Measurements from ENCODE around the gene AANAT.
"Not testable (repeated sequence)": the region's sequence is repeated elsewhere in the genome, so short reads cannot be mapped to it uniquely, and the experiment has no call there.

AANAT gene

DNA sequence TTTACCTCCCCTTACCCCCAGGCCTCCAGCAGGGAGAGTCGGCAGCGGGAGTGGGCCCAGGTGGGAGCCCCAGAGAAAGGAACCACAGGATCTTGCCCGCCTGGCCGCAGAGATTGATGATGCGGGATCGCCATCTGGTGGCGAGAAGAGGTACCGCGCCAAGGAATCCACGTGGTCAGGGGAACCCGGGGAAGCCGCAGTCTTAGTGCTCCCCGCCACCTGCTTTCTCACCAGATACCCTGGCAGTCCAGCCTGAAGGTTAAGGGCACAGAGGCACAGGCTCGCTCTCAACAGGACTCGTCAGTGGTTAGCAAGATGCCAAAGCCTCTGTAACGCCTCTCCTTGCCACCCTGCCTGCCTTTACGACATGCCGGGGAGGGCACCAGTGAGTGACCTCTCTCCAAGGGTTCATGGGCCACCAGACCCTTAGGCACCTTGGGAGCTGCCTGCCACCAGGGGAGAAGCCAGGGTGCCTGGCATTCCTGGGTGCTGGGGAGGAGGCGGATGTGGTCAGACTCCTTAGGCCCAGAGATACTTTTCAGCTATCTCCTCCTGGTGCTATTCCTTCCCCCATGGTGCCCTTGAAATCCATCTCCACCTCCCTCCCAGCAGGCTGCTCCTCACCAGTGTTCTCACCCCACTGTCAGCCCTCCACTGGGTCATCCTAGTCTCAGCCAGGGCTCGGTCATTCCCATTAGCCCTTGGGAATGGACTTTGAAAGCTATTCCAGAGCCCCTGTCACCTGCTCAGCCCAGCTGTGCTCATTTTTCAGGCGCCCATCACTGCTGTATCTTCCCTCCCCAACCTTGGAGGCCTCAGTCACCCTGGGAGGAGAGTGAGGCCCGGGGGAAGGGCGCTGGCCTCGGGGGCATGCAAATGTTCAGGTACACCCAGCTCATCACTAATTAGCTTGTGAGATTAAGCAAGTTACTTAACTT, 39.3 kb downstream of the AANAT start:
- no peak for DNase-seq (ENCODE audit: low read depth in 2 of 2)

DNA sequence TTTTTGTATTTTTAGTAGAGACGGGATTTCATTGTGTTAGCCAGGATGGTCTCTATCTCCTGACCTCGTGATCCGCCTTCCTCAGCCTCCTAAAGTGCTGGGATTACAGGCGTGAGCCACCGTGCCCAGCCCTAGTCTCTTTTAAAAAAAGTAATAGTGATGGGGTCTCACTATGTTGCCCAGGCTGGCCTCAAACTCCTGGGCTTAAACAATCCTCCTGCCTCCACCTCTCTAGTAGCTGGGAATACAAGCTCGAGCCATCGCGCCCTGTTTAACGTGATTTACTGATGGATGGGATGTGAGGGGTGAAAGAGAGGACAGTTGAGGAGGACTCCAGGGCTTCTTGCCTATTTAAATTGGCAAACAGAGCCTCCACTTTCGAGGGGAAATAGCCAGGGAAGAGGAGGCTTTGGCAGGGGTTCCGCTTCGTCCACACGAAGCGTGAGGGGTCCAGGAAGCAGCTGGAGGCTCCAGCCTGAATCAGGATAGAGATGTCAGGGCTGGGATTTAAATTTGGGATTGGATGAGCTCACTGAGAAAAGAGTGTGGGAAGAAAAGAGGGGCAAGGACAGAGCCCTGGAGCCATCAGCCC, 41.2 kb downstream of the AANAT start:
- DNase-seq (ENCODE audit: low read depth in 2 of 2) = not testable (repeated sequence)

DNA sequence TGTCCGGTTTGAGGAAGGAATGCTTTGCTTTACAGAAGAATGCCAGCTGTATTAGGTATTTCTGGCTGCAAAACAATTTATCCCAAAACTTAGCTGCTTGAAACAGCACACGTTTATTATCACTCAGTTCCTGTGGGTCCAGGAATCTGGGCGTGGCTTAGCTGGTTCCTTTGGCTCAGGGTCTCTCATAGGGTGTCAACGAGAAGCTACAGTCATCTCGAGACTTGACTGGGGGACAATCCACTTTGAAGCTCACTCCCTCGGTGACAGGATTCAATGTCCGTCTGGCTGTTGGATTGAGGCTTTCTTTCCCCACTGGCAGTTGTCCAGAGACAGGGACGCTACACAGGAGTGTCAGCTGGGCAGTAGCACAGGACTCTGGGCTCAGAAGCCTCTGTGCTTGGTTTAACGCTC, 43.4 kb downstream of the AANAT start:
- DNase-seq (ENCODE audit: low read depth in 2 of 2) = no peak

DNA sequence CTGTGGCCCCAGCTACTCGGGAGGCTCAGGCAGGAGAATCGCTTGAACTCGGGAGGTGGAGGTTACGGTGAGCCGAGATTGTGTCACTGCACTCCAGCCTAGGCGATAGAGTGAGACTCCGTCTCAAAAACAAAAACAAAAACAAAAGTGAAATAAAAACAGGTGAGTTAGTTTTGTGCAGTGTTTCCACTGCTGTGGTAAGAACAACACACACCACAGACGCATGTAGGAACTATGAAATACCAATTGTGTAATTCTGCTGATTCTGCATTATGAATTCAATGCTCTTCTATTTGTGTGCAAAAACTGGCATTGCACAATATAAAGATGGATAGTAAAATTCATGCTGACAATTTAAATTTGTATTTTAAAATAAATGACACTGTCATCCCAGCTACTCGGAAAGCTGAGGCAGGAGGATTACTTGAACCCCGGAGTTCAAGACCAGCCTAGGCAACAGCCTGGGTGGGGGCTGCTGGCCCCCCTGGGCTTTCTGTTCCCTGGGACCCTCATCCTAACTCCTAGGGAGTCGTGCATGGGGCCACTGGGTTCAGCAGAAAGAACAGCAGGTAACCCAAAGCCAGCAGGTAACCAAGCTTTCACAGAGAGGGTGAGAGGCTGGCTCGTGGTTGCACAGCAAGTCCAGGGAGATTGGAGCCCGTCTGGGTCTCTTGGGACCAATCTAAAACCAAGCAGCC, 44.4 kb downstream of the AANAT start:
- DNase-seq (ENCODE audit: low read depth in 2 of 2) = no peak

DNA sequence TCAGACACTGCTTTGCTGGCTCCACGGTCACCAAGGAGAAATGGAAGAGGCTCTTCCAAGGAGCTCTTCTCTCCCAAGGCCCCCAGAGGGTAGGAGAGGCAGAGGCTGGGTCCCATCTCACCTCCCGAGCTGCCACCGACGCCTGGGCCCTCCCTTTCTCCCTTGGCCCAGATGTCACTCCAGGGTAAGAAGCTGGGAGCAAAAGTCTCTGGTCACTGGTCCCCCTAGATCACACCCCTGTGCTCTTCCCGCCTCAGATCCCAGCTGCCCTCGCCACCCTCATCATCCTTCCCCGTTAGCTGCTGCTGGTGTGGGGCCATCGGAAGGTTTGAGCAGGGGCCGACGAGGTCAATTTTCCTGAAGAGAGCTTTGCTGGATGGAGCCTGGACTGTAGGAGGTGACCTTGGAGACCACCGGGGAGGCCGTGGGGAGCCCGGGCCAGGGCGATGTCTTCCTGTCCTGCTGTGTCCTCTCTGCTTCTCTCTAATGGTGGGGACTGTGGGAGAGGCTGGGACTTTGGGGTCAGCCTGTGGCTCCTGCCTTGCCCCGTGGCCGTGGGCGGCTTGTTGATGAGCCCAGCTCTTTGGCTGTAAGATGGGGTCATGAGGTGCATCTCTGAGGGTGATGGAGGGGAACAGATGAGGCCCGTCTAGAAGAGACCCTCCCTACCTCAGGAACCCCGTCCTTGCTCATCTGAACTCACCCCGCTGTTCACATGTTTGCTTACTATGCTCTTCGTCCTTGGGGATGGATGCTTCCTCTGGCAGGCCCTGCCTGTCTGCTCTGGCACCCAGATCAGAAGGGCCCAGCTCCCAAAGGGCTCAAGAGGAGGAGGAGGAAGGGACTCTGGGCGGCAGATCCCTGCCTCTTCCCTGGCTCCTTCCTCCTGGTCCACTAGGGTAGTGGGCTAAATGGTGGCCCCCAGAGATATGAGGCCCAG, 45.2 kb downstream of the AANAT start:
- no peak for DNase-seq (ENCODE audit: low read depth in 2 of 2)

DNA sequence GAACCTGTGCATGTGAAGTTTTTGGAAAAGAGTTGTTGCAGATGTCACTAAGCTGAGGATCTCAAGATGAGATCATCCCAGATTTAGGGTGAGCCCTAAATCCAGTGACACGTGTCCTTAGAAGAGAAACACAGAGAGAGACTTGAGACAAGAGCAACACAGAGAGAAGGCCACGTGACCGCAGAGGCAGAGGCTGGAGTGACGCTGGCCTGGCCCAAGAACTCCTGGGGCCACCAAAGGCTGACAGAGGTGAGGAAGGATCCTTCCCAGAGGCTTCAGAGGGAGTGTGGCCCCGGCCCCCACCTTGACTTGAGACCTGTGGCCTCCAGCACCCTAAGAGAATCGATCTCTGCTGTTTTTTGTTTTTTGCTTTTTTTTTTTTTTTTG, 45.9 kb downstream of the AANAT start:
- DNase-seq (ENCODE audit: low read depth in 2 of 2) = no peak

DNA sequence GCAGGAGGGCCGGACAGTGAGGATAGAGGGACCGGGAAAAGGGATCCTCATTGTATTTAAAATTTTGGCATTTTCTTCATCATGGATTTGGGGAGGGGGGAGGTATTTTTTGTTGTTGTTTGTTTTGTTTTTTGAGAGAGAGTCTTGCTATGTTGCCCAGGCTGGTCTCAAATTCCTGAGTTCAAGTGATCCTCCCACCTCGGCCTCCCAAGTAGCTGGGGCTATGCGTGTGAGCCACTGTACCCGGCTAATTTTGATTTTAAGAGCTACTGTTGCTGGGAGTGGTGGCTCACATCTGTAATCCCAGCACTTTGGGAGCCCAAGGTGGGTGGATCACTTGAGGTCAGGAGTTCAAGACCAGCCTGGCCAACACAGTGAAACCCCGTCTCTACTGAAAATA, 47.0 kb downstream of the AANAT start:
- not testable (repeated sequence) for DNase-seq (ENCODE audit: low read depth in 2 of 2)

DNA sequence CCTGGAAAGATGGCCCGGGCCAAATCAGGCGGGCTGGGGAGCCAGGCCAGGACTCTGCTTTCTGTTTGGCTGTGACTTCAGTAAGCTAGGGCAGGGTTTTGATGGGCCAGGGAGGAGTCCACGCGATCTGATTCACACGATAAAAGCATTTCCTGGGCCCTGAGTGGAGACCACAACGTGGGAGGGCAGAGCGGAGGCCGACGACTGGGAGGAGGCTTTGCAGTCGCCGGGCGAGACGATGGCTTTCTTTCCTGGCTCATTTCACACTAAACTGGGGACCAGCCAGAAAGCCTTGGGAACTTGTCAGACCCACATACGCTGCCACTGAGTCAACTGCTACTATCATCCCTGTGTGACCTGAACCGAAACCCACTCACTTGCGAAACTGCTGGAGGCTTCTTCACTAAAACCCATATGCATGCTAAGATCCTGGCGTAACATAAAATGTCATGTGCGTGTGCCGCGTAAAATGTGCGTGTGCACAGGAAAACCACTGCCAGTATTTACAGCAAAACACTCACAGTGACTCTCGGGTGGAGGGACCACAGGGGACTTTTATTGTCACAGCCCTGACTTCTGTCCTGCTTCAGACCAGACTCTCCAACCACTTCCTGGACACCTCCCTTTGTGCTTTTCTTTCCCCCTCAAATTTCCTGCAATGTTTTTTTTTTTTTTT, 48.0 kb downstream of the AANAT start:
- DNase-seq (ENCODE audit: low read depth in 2 of 2) = peak in 1 of 2 experiments; percentile 58

DNA sequence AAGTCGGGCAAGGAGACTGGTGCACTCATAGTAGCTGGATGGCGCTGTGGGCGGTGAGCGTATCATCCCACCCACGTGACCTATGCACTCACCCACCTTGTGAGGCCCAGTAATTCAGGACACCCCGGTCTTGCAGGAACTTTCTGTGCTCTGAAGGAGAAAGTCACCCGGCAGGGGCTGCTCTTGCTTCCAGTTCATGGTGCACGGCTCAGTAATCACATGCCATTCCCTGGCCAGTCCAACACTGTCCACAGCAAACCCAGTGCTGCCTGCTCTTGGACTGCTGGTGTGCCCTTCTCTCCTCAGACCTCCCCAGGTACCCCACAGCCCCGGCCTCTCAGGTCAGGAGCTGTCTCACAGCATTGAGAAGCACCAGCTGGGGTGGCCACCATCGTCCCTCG, 50.2 kb downstream of the AANAT start:
- DNase-seq (ENCODE audit: low read depth in 2 of 2) = no peak

DNA sequence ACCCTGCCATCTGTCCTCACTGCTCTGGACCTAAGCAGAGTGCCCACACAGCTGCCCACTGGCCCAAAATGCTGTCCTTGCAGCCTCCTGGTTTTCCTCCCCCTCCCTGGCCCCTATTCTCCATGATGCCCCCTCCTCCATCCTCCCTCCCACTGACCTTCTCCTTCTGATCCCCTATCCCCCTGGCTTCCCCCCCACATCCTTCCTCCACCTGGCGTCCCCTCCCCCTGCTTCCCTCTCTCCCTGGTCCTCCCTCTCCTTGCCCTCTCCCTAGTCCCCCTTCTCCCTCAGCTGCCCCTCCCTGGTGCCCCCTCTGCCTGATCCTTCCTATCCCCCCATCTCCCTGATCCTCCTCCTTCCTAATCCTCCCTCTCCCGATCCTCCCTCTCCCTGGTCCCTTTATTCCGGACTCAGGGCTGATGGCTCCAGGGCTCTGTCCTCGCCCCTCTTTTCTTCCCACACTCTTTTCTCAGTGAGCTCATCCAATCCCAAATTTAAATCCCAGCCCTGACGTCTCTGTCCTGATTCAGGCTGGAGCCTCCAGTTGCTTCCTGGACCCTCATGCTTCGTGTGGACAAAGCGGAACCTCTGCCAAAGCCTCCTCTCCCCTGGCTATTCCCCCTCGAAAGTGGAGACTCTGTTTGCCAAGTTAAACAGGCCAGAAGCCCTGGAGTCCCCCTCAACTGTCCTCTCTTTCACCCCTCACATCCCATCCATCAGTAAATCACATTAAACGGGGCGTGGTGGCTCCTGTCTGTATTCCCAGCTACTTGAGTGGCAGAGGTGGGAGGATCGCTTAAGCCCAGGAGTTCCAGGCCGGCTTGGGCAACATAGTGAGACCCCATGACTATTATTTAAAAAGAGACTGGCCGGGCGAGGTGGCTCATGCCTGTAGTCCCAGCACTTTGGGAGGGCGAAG, 51.9 kb downstream of the AANAT start:
- no peak for DNase-seq (ENCODE audit: low read depth in 2 of 2)
